Ascending aorta (tissue), 2 donors: ENCODE data around the gene COL12A1. TPM values are rescaled to one million over a fixed set of nuclear protein-coding genes. Genes with fewer than 3 reads are reported as not detected.

ENCODE experiments used
- DNase-seq, 2 donors: peaks; one replicate each; pipeline ENCODE4 v3.0.0-alpha.2; 2019; ENCODE audit warnings: low spot score in 2 of 2
- H3K27ac ChIP-seq, 2 donors: fragments of 200-600 bp; sonication (generic); one replicate each; pipeline ENCODE4 v1.5.1; 2016 to 2017; ENCODE audit warnings: mild to moderate bottlenecking in 1 of 2
- H3K27me3 ChIP-seq: fragments of 200-600 bp; sonication (generic); one replicate; pipeline ENCODE4 v1.5.1; 2017
- H3K36me3 ChIP-seq, 2 donors: fragments of 200-600 bp; sonication (generic); one replicate each; pipeline ENCODE4 v1.5.1; 2016
- H3K4me1 ChIP-seq, 2 donors: fragments of 200-600 bp; sonication (generic); one replicate each; pipeline ENCODE4 v1.5.1; 2016 to 2017; ENCODE audit warnings: mild to moderate bottlenecking in 1 of 2
- H3K4me3 ChIP-seq, 2 donors: fragments of 200-600 bp; sonication (generic); one replicate each; pipeline ENCODE4 v1.5.1; 2016 to 2017; ENCODE audit warnings: mild to moderate bottlenecking in 1 of 2
- H3K9me3 ChIP-seq, 2 donors: fragments of 200-600 bp; sonication (generic); one replicate each; pipeline ENCODE4 v1.5.1; 2016
- CTCF ChIP-seq, 3 experiments: fragments of 200-600 bp in 2 of 3; fragments of 450-650 bp in 1 of 3; sonication (generic) in 2 of 3; IDR thresholded peaks; one replicate each; pipeline ENCODE4 v1.5.1; 2016 to 2019; ENCODE audit warnings: antibody characterized with exemption in 3 of 3, mild to moderate bottlenecking in 1 of 3, moderate library complexity in 1 of 3
- intact Hi-C: fragments of 100-400 bp; cut with DNase I; formaldehyde crosslinking; loops from one replicate; pipeline ENCODE4 v1.15.1; 2023
- total RNA-seq: library from RNA; depleted of rRNA; stranded (reverse); fragments of >200 nt; gene quantifications from one replicate; pipeline ENCODE4 v1.1.0, GENCODE V29; 2016

Gene COL12A1
- total RNA-seq, 1 donor from 2014 or later: 140 TPM

DNA sequence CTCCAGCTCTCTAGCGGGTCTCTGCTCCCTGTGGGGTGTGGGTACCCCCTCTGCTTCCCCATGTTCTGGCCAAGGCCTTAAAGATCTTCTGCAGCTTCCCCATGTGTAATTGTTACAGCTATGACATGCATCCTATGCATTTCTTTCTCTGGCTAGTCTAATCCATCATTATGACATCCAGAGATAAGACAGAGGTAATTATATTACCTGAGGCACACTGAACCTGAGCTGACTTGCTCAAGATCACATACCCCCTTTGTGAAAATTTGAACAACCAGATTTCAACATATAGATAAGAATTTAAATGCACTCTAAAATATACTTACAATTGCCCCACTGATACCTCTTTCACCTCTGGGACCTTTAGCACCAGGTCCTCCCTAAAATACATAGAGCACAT lies 102.4 kb downstream of the COL12A1 start:
- no peak for DNase-seq
- Histone ChIP-seq H3K36me3 (peaks cover 0 to 21% of the 10 kb centered on the region in 2 donors), H3K4me3 (no peak overlapping the region), H3K4me1 (peaks cover 2 to 14% of the 10 kb centered on the region in 2 donors), H3K9me3 (no peaks in the 10 kb centered on the region), H3K27ac (no peak overlapping the region), H3K27me3 (no peaks in the 10 kb centered on the region)
- intact Hi-C loops: loop anchor here (10.0 kb wide), 1 partner anchor 501 kb away; the partner anchor contains the start of gene SENP6
- no peak for TF ChIP-seq CTCF (IDR thresholded peaks at IDR 0.05)

GRCh38 chr6:75102301-75102700 lies 103.6 kb downstream of the COL12A1 start:
- no peak for DNase-seq
- no peaks in the 10 kb centered on the region for H3K27me3 ChIP-seq
- H3K4me3 ChIP-seq: no peak overlapping the region
- peaks cover 0 to 21% of the 10 kb centered on the region in 2 donors for H3K36me3 ChIP-seq
- peaks cover 3 to 15% of the 10 kb centered on the region in 2 donors for H3K4me1 ChIP-seq
- no peak overlapping the region for H3K27ac ChIP-seq
- TF ChIP-seq CTCF (IDR thresholded peaks at IDR 0.05): no peak
- no peaks in the 10 kb centered on the region for H3K9me3 ChIP-seq
- intact Hi-C loops: loop anchor here (10.0 kb wide), 1 partner anchor 502 kb away; the partner anchor contains the start of gene SENP6

DNA sequence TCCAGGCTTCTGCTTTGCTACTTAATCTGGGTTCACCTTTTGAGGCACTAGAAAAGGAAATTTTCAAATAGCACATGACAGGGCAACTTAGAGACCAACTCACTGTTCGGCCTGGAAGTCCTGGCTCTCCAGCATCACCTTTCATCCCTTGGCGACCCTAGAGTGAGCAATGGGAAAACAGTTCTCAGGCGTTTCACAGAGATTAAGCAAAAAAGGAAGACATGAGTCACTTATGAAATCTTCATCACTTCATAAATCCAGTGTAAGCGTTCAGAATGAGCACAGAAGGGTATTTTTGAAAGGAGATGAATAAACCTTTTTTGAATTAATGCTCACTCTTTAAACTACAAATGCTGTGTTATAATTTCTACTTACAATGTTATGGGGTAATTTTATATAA lies 104.0 kb downstream of the COL12A1 start:
- Histone ChIP-seq H3K27me3 (no peaks in the 10 kb centered on the region), H3K27ac (peak overlapping the region in 1 of 2 donors; percentile 11), H3K4me1 (peaks cover 3 to 15% of the 10 kb centered on the region in 2 donors), H3K4me3 (no peak overlapping the region), H3K36me3 (peaks cover 0 to 21% of the 10 kb centered on the region in 2 donors), H3K9me3 (no peaks in the 10 kb centered on the region)
- TF ChIP-seq CTCF (IDR thresholded peaks at IDR 0.05): no peak
- no peak for DNase-seq
- intact Hi-C loops: loop anchor here (10.0 kb wide), 1 partner anchor 503 kb away; the partner anchor contains the start of gene SENP6

GRCh38 chr6:75098709-75099108 lies 107.1 kb downstream of the COL12A1 start:
- intact Hi-C loops: loop anchor here (5.0 to 10.0 kb wide), 2 partner anchors 104 to 164 kb away; no protein-coding TSS in a partner anchor
- DNase-seq: peak; percentile 10 to 85
- Histone ChIP-seq H3K4me1 (peaks cover 3 to 17% of the 10 kb centered on the region in 2 donors), H3K9me3 (no peaks in the 10 kb centered on the region), H3K4me3 (no peak overlapping the region), H3K27me3 (no peaks in the 10 kb centered on the region), H3K27ac (peak overlapping the region; percentile 38 to 65), H3K36me3 (peaks cover 0 to 5% of the 10 kb centered on the region in 2 donors)
- no peak for TF ChIP-seq CTCF (IDR thresholded peaks at IDR 0.05)

DNA sequence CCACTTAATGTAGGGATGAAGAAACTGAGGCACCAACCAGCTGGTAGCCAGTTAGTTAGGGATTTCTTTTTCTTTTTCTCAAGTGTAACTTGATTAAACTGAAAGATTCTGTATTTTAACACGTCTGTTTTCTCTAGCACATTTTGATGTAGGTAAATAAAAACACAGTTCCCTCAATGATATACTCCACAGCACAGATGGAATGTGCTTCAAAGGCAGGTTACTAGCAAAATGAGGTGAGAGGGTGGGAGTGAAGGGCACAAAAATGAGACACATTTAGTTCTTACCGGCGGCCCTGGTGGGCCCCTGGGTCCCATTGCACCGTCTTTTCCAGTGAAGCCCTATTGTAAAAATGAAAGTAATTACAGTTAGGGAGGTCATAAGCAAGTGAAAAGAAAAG lies 108.9 kb downstream of the COL12A1 start:
- Histone ChIP-seq H3K4me1 (peaks cover 3 to 17% of the 10 kb centered on the region in 2 donors), H3K36me3 (peaks cover 0 to 5% of the 10 kb centered on the region in 2 donors), H3K27ac (no peak overlapping the region), H3K27me3 (no peaks in the 10 kb centered on the region), H3K9me3 (no peaks in the 10 kb centered on the region), H3K4me3 (no peak overlapping the region)
- DNase-seq: no peak
- no peak for TF ChIP-seq CTCF (IDR thresholded peaks at IDR 0.05)
- intact Hi-C loops: loop anchor here (5.0 to 10.0 kb wide), 2 partner anchors 105 to 162 kb away; no protein-coding TSS in a partner anchor
